NB4 (cell line): ENCODE data around the gene PNPO.

Experiments used
- DNase-seq: peaks from one replicate; pipeline ENCODE4 v3.0.0; 2010; ENCODE audit warnings: low read depth
- H3K4me3 ChIP-seq: one replicate; pipeline ENCODE4 v1.5.1; 2011; ENCODE audit warnings: mild to moderate bottlenecking, low read depth, low read length, moderate library complexity
- CTCF ChIP-seq: IDR thresholded peaks from one replicate; pipeline ENCODE4 v1.5.1; 2012; ENCODE audit warnings: low read depth, low read length
- MAX ChIP-seq: IDR thresholded peaks from 2 replicates; pipeline ENCODE4 v1.6.1; 2011; ENCODE audit warnings: low read depth, low read length
- MYC ChIP-seq: IDR thresholded peaks from 2 replicates; pipeline ENCODE4 v1.6.1; 2011; ENCODE audit warnings: low read depth, low read length
- POLR2A ChIP-seq: IDR thresholded peaks from 2 replicates; pipeline ENCODE4 v1.6.1; 2011; ENCODE audit warnings: mild to moderate bottlenecking; ENCODE audit not compliant: insufficient read length; ENCODE audit errors: extremely low read depth

PNPO gene

GRCh38 chr17:47925678-47925988 lies 15.7 kb upstream of the PNPO start:
- TF ChIP-seq MYC (no peak), POLR2A (no peak), CTCF (no peak), MAX (no peak)
- no peak overlapping the region for H3K4me3 ChIP-seq
- DNase-seq = no peak

- TF ChIP-seq CTCF (no peak), MYC (no peak), POLR2A (no peak)
- no peak overlapping the region for H3K4me3 ChIP-seq
- no peak for DNase-seq
These were observed 13.5 kb upstream of the PNPO start for GRCh38 chr17:47927821-47928400.

- no peak for TF ChIP-seq CTCF
- TF ChIP-seq MYC = no peak
- no peak for TF ChIP-seq POLR2A
- no peak for TF ChIP-seq MAX
- DNase-seq = no peak
- no peak overlapping the region for H3K4me3 ChIP-seq
These were observed 13.0 kb upstream of the PNPO start for GRCh38 chr17:47928415-47928814.

GRCh38 chr17:47929218-47930000 lies 12.0 kb upstream of the PNPO start:
- no peak for DNase-seq
- H3K4me3 ChIP-seq = no peak overlapping the region
- TF ChIP-seq CTCF = no peak
- TF ChIP-seq MYC = no peak
- no peak for TF ChIP-seq POLR2A
- TF ChIP-seq MAX = no peak

GRCh38 chr17:47931848-47932247 lies 9.5 kb upstream of the PNPO start:
- TF ChIP-seq MYC (no peak), MAX (no peak), CTCF (no peak), POLR2A (no peak)
- H3K4me3 ChIP-seq = no peak overlapping the region
- no peak for DNase-seq
